HG03060 (cell line): ENCODE data around the gene OR52B4.
"Not testable (repeated sequence)": the region's sequence is repeated elsewhere in the genome, so short reads cannot be mapped to it uniquely, and the experiment has no call there.

Source experiments
- ATAC-seq: cut with Tn5 transposase; IDR thresholded peaks from one replicate; pipeline ENCODE4 v1.9.1; 2021; ENCODE audit warnings: low read depth, moderate number of reproducible peaks; ENCODE audit not compliant: unreplicated experiment

Gene OR52B4

GRCh38 chr11:4368286-4368685, at the start of gene OR52B4:
Gene OR52B4, minus strand, starts transcription at chr11:4368386. Its CDS starts 91 bp downstream, at chr11:4368295.
- ATAC-seq: no peak

GRCh38 chr11:4416816-4417215, 48.6 kb upstream of the OR52B4 start:
- no peak for ATAC-seq

- ATAC-seq: no peak
These were observed 48.1 kb upstream of the OR52B4 start for GRCh38 chr11:4416306-4416705.

- ATAC-seq: not testable (repeated sequence)
These were observed 38.0 kb upstream of the OR52B4 start for GRCh38 chr11:4406206-4406605.

- ATAC-seq: no peak
These were observed 25.7 kb upstream of the OR52B4 start for GRCh38 chr11:4393858-4394223.

GRCh38 chr11:4393209-4393857, 25.1 kb upstream of the OR52B4 start, which contains the start of gene TRIM21:
Gene TRIM21, minus strand, starts transcription at chr11:4393702. Its CDS starts 3,293 bp downstream, at chr11:4390409.
- peak; percentile 100 for ATAC-seq

- ATAC-seq: no peak
These were observed 20.0 kb upstream of the OR52B4 start for GRCh38 chr11:4388221-4388620.

GRCh38 chr11:4385978-4386740, 18.0 kb upstream of the OR52B4 start:
- ATAC-seq: no peak

GRCh38 chr11:4381901-4382300, 13.7 kb upstream of the OR52B4 start:
- ATAC-seq: no peak

GRCh38 chr11:4375431-4376140, 7.4 kb upstream of the OR52B4 start:
- ATAC-seq: no peak

- ATAC-seq: no peak
These were observed 2.0 kb upstream of the OR52B4 start for GRCh38 chr11:4370166-4370565.

GRCh38 chr11:4348142-4348541, 20.0 kb downstream of the OR52B4 start:
- not testable (repeated sequence) for ATAC-seq

GRCh38 chr11:4345366-4345765, 22.8 kb downstream of the OR52B4 start:
- not testable (repeated sequence) for ATAC-seq

- ATAC-seq: not testable (repeated sequence)
These were observed 33.8 kb downstream of the OR52B4 start for GRCh38 chr11:4334356-4334755.
